DOHH2 (cell line): ENCODE measurements around the gene NDFIP2.

Experiments used
- H3F3A ChIP-seq: fragments of 200-600 bp; sonication (generic), shearing (Covaris generic); 2 replicates; pipeline ENCODE4 v1.6.0; 2016; ENCODE audit warnings: antibody characterized with exemption, mild to moderate bottlenecking; ENCODE audit not compliant: control insufficient read depth, insufficient read depth
- H3K27ac ChIP-seq: fragments of 200-600 bp; sonication (generic); 2 replicates; pipeline ENCODE4 v1.5.1; 2014; ENCODE audit warnings: low read depth, mild to moderate bottlenecking, low read length, moderate library complexity
- H3K27me3 ChIP-seq: fragments of 200-600 bp; sonication (generic); 2 replicates; pipeline ENCODE4 v1.6.1; 2014; ENCODE audit warnings: mild to moderate bottlenecking, low read length, mixed read lengths; ENCODE audit not compliant: control insufficient read depth
- H3K36me3 ChIP-seq: fragments of 200-600 bp; sonication (generic); 2 replicates; pipeline ENCODE4 v1.6.1; 2014; ENCODE audit warnings: mild to moderate bottlenecking, low read length, moderate library complexity, mixed read lengths; ENCODE audit not compliant: control insufficient read depth
- H3K4me1 ChIP-seq: fragments of 200-600 bp; sonication (generic); 2 replicates; pipeline ENCODE4 v1.6.1; 2014; ENCODE audit warnings: mild to moderate bottlenecking, low read length, mixed read lengths; ENCODE audit not compliant: control insufficient read depth
- H3K4me2 ChIP-seq: fragments of 200-600 bp; sonication (generic); 2 replicates; pipeline ENCODE4 v1.6.0; 2014; ENCODE audit warnings: mild to moderate bottlenecking, low read length, moderate library complexity
- H3K4me3 ChIP-seq: fragments of 200-600 bp; sonication (generic); 2 replicates; pipeline ENCODE4 v1.5.1; 2014; ENCODE audit warnings: mild to moderate bottlenecking, low read length, mixed read lengths
- H3K79me2 ChIP-seq: fragments of 200-600 bp; sonication (generic); 2 replicates; pipeline ENCODE4 v1.6.1; 2014; ENCODE audit warnings: mild to moderate bottlenecking, low read length, mixed read lengths; ENCODE audit not compliant: control insufficient read depth
- H3K9me2 ChIP-seq: fragments of 200-600 bp; sonication (generic); replicated peaks from 2 replicates; pipeline ENCODE4 v1.6.1; 2014; ENCODE audit warnings: mild to moderate bottlenecking, low read length, mixed read lengths; ENCODE audit not compliant: control insufficient read depth
- H3K9me3 ChIP-seq: fragments of 200-600 bp; sonication (generic); 2 replicates; pipeline ENCODE4 v1.6.1; 2014; ENCODE audit warnings: antibody characterized with exemption, low read length, mixed read lengths; ENCODE audit not compliant: control insufficient read depth, insufficient read depth
- H4K20me1 ChIP-seq: fragments of 200-600 bp; sonication (generic); 2 replicates; pipeline ENCODE4 v1.6.0; 2014; ENCODE audit warnings: low read depth, mild to moderate bottlenecking, antibody characterized with exemption, low read length, moderate library complexity; ENCODE audit not compliant: control insufficient read depth, insufficient read depth
- CTCF ChIP-seq: fragments of 200-600 bp; sonication (generic); IDR thresholded peaks from one replicate; pipeline ENCODE4 v1.5.1; 2014; ENCODE audit warnings: antibody characterized with exemption, mild to moderate bottlenecking, low read depth, low read length; ENCODE audit not compliant: poor library complexity, severe bottlenecking
- EZH2phosphoT487 ChIP-seq: fragments of 200-600 bp; sonication (generic); IDR thresholded peaks from 2 replicates; pipeline ENCODE4 v1.6.1; 2017; ENCODE audit warnings: borderline replicate concordance, mild to moderate bottlenecking, antibody characterized with exemption, low read length, moderate library complexity, mixed read lengths

The NDFIP2 gene

GRCh38 chr13:79602936-79603335, 122.0 kb downstream of the NDFIP2 start:
- Histone ChIP-seq H3K4me3 (no peak overlapping the region), H3K36me3 (no peaks in the 10 kb centered on the region), H3K4me1 (no peaks in the 10 kb centered on the region), H3K27me3 (no peaks in the 10 kb centered on the region), H3K27ac (no peak overlapping the region), H3K4me2 (no peak overlapping the region), H3K9me2 (no peaks in the 10 kb centered on the region), H4K20me1 (no peaks in the 10 kb centered on the region), H3K79me2 (no peaks in the 10 kb centered on the region), H3K9me3 (no peaks in the 10 kb centered on the region), H3F3A (no peaks in the 10 kb centered on the region)
- TF ChIP-seq CTCF = no peak
- TF ChIP-seq EZH2phosphoT487 = no peak

GRCh38 chr13:79604752-79605151, 123.8 kb downstream of the NDFIP2 start:
- no peak overlapping the region for H3K4me2 ChIP-seq
- H3K9me3 ChIP-seq = no peaks in the 10 kb centered on the region
- no peaks in the 10 kb centered on the region for H3K36me3 ChIP-seq
- H4K20me1 ChIP-seq = no peaks in the 10 kb centered on the region
- no peaks in the 10 kb centered on the region for H3K79me2 ChIP-seq
- H3K27ac ChIP-seq = no peak overlapping the region
- no peaks in the 10 kb centered on the region for H3K9me2 ChIP-seq
- H3K4me3 ChIP-seq = no peak overlapping the region
- no peaks in the 10 kb centered on the region for H3K4me1 ChIP-seq
- TF ChIP-seq EZH2phosphoT487 (no peak), CTCF (no peak)
- H3K27me3 ChIP-seq = no peaks in the 10 kb centered on the region
- no peaks in the 10 kb centered on the region for H3F3A ChIP-seq
